ENCODE measurements around the gene KRT26. TPM values are rescaled to one million over a fixed set of nuclear protein-coding genes. Genes with fewer than 3 reads are reported as not detected.
A peak's percentile ranks its signal among the peaks of the same experiment; 100 is the strongest.

The KRT26 gene
- total and polyA plus RNA-seq, 2 of the 13 experiments (the other 11 are each of a cell fraction or from before 2014, with no cell fraction given): not detected

DNA sequence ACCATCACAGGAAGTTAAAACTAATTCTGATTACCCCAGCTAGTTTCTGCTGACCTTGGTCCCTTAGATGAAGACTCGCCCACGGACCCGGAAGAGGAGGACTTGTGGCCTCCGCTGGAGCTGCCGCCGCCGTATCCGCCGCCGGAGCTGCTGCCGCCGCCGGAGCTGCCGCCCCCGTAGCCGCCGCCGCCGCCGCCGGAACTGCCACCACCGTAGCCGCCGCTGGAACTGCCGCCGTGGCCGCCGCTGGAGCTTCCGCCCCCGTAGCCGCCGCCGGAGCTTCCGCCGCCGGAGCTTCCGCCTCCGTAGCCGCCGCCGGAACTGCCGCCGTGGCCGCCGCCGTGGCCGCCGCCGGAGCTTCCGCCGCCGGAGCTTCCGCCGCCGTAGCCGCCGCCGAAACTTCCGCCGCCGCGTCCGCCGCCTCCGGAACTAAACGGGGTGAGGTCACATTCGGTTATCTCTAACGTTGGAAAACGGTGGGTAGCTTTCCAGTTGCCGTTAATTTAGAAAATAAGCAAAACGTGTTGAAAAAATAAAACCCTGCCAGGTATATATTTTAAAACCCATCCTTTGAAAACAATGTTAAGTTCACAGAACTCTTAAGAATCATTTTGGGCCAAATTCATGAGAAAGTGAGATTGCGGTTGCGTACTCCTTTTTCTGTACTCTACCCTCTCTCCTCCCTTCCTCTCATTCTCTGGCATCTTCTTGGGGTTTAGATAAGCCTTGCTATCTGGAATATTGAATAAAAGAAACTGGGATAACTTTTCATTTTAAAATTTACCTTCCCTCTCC is 46.9 kb upstream of the KRT26 start (continued):
- TF ChIP-seq CREB1 (IDR thresholded peaks at IDR 0.05): no peak; the same call in 1 of the 2 replicates
- 0 out of 2 replicates have a peak, but pooled peaks have one; percentile 39 for TF ChIP-seq CREB1 (CRISPR knock-in tag; IDR thresholded peaks at IDR 0.05)
- TF ChIP-seq SSRP1 (CRISPR knock-in tag; IDR thresholded peaks at IDR 0.05): no peak
- TF ChIP-seq GATAD1 (CRISPR knock-in tag; IDR thresholded peaks at IDR 0.05): 0 out of 2 replicates have a peak, but pooled peaks have one; percentile 30
- TF ChIP-seq NRL (CRISPR knock-in tag; IDR thresholded peaks at IDR 0.05; ENCODE audit: borderline replicate concordance): no peak
- peak; percentile 34; the same call in 1 of the 2 replicates for TF ChIP-seq DMAP1 (CRISPR knock-in tag; IDR thresholded peaks at IDR 0.05)
- TF ChIP-seq SMAD1 (CRISPR knock-in tag; IDR thresholded peaks at IDR 0.05; ENCODE audit: borderline replicate concordance, low read depth): 0 out of 2 replicates have a peak, but pooled peaks have one; percentile 55
- TF ChIP-seq, protein P1, sequence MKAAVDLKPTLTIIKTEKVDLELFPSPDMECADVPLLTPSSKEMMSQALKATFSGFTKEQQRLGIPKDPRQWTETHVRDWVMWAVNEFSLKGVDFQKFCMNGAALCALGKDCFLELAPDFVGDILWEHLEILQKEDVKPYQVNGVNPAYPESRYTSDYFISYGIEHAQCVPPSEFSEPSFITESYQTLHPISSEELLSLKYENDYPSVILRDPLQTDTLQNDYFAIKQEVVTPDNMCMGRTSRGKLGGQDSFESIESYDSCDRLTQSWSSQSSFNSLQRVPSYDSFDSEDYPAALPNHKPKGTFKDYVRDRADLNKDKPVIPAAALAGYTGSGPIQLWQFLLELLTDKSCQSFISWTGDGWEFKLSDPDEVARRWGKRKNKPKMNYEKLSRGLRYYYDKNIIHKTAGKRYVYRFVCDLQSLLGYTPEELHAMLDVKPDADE (CRISPR knock-in tag; IDR thresholded peaks at IDR 0.05): 0 out of 2 replicates have a peak, but pooled peaks have one; percentile 41
- no peak for TF ChIP-seq PRMT3 (CRISPR knock-in tag; IDR thresholded peaks at IDR 0.05; ENCODE audit: borderline replicate concordance, low read depth)
- TF ChIP-seq, protein P2, sequence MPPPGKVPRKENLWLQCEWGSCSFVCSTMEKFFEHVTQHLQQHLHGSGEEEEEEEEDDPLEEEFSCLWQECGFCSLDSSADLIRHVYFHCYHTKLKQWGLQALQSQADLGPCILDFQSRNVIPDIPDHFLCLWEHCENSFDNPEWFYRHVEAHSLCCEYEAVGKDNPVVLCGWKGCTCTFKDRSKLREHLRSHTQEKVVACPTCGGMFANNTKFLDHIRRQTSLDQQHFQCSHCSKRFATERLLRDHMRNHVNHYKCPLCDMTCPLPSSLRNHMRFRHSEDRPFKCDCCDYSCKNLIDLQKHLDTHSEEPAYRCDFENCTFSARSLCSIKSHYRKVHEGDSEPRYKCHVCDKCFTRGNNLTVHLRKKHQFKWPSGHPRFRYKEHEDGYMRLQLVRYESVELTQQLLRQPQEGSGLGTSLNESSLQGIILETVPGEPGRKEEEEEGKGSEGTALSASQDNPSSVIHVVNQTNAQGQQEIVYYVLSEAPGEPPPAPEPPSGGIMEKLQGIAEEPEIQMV (CRISPR knock-in tag; IDR thresholded peaks at IDR 0.05; ENCODE audit: low read depth): peak; percentile 84
- TF ChIP-seq, protein P3, sequence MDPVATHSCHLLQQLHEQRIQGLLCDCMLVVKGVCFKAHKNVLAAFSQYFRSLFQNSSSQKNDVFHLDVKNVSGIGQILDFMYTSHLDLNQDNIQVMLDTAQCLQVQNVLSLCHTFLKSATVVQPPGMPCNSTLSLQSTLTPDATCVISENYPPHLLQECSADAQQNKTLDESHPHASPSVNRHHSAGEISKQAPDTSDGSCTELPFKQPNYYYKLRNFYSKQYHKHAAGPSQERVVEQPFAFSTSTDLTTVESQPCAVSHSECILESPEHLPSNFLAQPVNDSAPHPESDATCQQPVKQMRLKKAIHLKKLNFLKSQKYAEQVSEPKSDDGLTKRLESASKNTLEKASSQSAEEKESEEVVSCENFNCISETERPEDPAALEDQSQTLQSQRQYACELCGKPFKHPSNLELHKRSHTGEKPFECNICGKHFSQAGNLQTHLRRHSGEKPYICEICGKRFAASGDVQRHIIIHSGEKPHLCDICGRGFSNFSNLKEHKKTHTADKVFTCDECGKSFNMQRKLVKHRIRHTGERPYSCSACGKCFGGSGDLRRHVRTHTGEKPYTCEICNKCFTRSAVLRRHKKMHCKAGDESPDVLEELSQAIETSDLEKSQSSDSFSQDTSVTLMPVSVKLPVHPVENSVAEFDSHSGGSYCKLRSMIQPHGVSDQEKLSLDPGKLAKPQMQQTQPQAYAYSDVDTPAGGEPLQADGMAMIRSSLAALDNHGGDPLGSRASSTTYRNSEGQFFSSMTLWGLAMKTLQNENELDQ (CRISPR knock-in tag; IDR thresholded peaks at IDR 0.05; ENCODE audit: borderline replicate concordance): no peak
- TF ChIP-seq, protein P4, sequence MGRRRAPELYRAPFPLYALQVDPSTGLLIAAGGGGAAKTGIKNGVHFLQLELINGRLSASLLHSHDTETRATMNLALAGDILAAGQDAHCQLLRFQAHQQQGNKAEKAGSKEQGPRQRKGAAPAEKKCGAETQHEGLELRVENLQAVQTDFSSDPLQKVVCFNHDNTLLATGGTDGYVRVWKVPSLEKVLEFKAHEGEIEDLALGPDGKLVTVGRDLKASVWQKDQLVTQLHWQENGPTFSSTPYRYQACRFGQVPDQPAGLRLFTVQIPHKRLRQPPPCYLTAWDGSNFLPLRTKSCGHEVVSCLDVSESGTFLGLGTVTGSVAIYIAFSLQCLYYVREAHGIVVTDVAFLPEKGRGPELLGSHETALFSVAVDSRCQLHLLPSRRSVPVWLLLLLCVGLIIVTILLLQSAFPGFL (CRISPR knock-in tag; IDR thresholded peaks at IDR 0.05): no peak
- peak; percentile 69 for TF ChIP-seq ELF1 (CRISPR knock-in tag; IDR thresholded peaks at IDR 0.05)
- TF ChIP-seq, protein P5, sequence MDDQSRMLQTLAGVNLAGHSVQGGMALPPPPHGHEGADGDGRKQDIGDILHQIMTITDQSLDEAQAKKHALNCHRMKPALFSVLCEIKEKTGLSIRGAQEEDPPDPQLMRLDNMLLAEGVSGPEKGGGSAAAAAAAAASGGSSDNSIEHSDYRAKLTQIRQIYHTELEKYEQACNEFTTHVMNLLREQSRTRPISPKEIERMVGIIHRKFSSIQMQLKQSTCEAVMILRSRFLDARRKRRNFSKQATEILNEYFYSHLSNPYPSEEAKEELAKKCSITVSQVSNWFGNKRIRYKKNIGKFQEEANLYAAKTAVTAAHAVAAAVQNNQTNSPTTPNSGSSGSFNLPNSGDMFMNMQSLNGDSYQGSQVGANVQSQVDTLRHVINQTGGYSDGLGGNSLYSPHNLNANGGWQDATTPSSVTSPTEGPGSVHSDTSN (CRISPR knock-in tag; IDR thresholded peaks at IDR 0.05; ENCODE audit: borderline replicate concordance): 0 out of 2 replicates have a peak, but pooled peaks have one; percentile 30
- TF ChIP-seq TAF1 (CRISPR knock-in tag; IDR thresholded peaks at IDR 0.05): peak; percentile 64
- TF ChIP-seq THAP11 (CRISPR knock-in tag; IDR thresholded peaks at IDR 0.05): peak; percentile 85
- no peak for TF ChIP-seq NCOA5 (CRISPR knock-in tag; IDR thresholded peaks at IDR 0.05)
- peak; percentile 96 for TF ChIP-seq RBFOX2 (IDR thresholded peaks at IDR 0.05; ENCODE audit: low read depth, low read length)
- TF ChIP-seq AGO2 (optimal IDR thresholded peaks at IDR 0.05; ENCODE audit: low read depth, low read length): peak; percentile 66
- TF ChIP-seq CHCHD3 (CRISPR knock-in tag; IDR thresholded peaks at IDR 0.05): no peak
- peak; percentile 65; the same call in 1 of the 2 replicates for TF ChIP-seq ZSCAN21 (CRISPR knock-in tag; IDR thresholded peaks at IDR 0.05; ENCODE audit: borderline replicate concordance)
- no peak for TF ChIP-seq GPN1 (CRISPR knock-in tag; IDR thresholded peaks at IDR 0.05; ENCODE audit: borderline replicate concordance)
- peak; percentile 37; the same call in 1 of the 2 replicates for TF ChIP-seq ZBTB38 (CRISPR knock-in tag; IDR thresholded peaks at IDR 0.05)
